NOMO-1 (cell line): ENCODE measurements around the gene AGBL5.
"Not testable (repeated sequence)": the region's sequence is repeated elsewhere in the genome, so short reads cannot be mapped to it uniquely, and the experiment has no call there.

Experiments used
- DNase-seq, 2 experiments: peaks; one replicate each; lab custom pipeline; 2025; ENCODE audit not compliant: unreplicated experiment in 2 of 2; lab: John Stamatoyannopoulos, UW

The AGBL5 gene

GRCh38 chr2:27111392-27112078 is 60.1 kb downstream of the AGBL5 start:
- not testable (repeated sequence) for DNase-seq

- DNase-seq = no peak
These were observed 64.1 kb downstream of the AGBL5 start for GRCh38 chr2:27115519-27115918.

GRCh38 chr2:27117995-27118524 is 66.6 kb downstream of the AGBL5 start:
- no peak for DNase-seq

GRCh38 chr2:27118525-27119329 is 67.3 kb downstream of the AGBL5 start, which contains the start of gene CGREF1:
Gene CGREF1, minus strand, starts transcription at chr2:27119128. Its CDS starts 14,762 bp downstream, at chr2:27104366.
- no peak for DNase-seq

GRCh38 chr2:27119330-27119670 is 67.8 kb downstream of the AGBL5 start:
- DNase-seq = not testable (repeated sequence)
